SJSA1 (cell line): Measurements from ENCODE around the gene DLST. TPM values are rescaled to one million over a fixed set of nuclear protein-coding genes. Genes with fewer than 3 reads are reported as not detected.

Source experiments
- DNase-seq, 2 experiments: peaks; one replicate each; pipeline ENCODE4 v3.0.0-alpha.2; 2015 to 2020; ENCODE audit warnings: low spot score in 2 of 2, low read depth in 1 of 2
- H3K27ac ChIP-seq: fragments of 250-450 bp; sonication (Bioruptor Pico); 2 replicates; pipeline ENCODE4 v1.5.1; 2020; ENCODE audit warnings: mild to moderate bottlenecking, moderate library complexity
- H3K27me3 ChIP-seq: fragments of 250-450 bp; sonication (Bioruptor Pico); replicated peaks from 2 replicates; pipeline ENCODE4 v1.5.1; 2020; ENCODE audit warnings: mild to moderate bottlenecking, moderate library complexity
- H3K36me3 ChIP-seq: fragments of 250-450 bp; sonication (Bioruptor Pico); 2 replicates; pipeline ENCODE4 v1.5.1; 2020; ENCODE audit warnings: mild to moderate bottlenecking
- H3K4me1 ChIP-seq: fragments of 250-450 bp; sonication (Bioruptor Pico); replicated peaks from 2 replicates; pipeline ENCODE4 v1.6.1; 2021; ENCODE audit warnings: mild to moderate bottlenecking
- H3K4me3 ChIP-seq: fragments of 250-450 bp; sonication (Bioruptor Pico); 2 replicates; pipeline ENCODE4 v1.5.1; 2020; ENCODE audit warnings: mild to moderate bottlenecking
- H3K9me3 ChIP-seq: fragments of 250-450 bp; sonication (Bioruptor Pico); replicated peaks from 2 replicates; pipeline ENCODE4 v1.5.1; 2020; ENCODE audit warnings: mild to moderate bottlenecking
- total RNA-seq: library from RNA; depleted of rRNA; stranded (reverse); fragments of >200 nt; shearing (Covaris generic); gene quantifications from 2 replicates; pipeline ENCODE4 v1.2.3, GENCODE V29; 2014

Gene DLST
- total RNA-seq, 1 experiment from 2014 or later: 34.9 TPM

- Histone ChIP-seq H3K9me3 (no peaks in the 10 kb centered on the region), H3K27ac (no peak overlapping the region), H3K4me1 (peaks cover 14% of the 10 kb centered on the region), H3K27me3 (no peaks in the 10 kb centered on the region), H3K36me3 (no peaks in the 10 kb centered on the region), H3K4me3 (no peak overlapping the region)
- no peak for DNase-seq
These were observed 55.0 kb downstream of the DLST start for GRCh38 chr14:74936731-74937130.

- H3K4me3 ChIP-seq: no peak overlapping the region
- peaks cover 14% of the 10 kb centered on the region for H3K4me1 ChIP-seq
- no peaks in the 10 kb centered on the region for H3K27me3 ChIP-seq
- H3K9me3 ChIP-seq: no peaks in the 10 kb centered on the region
- no peak for DNase-seq
- no peaks in the 10 kb centered on the region for H3K36me3 ChIP-seq
- H3K27ac ChIP-seq: no peak overlapping the region
These were observed 55.5 kb downstream of the DLST start for GRCh38 chr14:74937171-74937570.

- H3K4me3 ChIP-seq: no peak overlapping the region
- H3K9me3 ChIP-seq: no peaks in the 10 kb centered on the region
- H3K27me3 ChIP-seq: no peaks in the 10 kb centered on the region
- H3K27ac ChIP-seq: no peak overlapping the region
- H3K36me3 ChIP-seq: no peaks in the 10 kb centered on the region
- no peak for DNase-seq
- H3K4me1 ChIP-seq: peaks cover 14% of the 10 kb centered on the region
These were observed 57.1 kb downstream of the DLST start for GRCh38 chr14:74938531-74939495.

- no peak overlapping the region for H3K27ac ChIP-seq
- no peaks in the 10 kb centered on the region for H3K36me3 ChIP-seq
These were observed 59.3 kb downstream of the DLST start for GRCh38 chr14:74940956-74941565.

GRCh38 chr14:74941676-74942097 is 60.0 kb downstream of the DLST start:
- Histone ChIP-seq H3K36me3 (no peaks in the 10 kb centered on the region), H3K27ac (no peak overlapping the region), H3K4me3 (no peak overlapping the region), H3K27me3 (no peaks in the 10 kb centered on the region), H3K4me1 (peaks cover 11% of the 10 kb centered on the region), H3K9me3 (no peaks in the 10 kb centered on the region)
- DNase-seq: no peak

More at GRCh38 chr14:74940956-74941565, 59.3 kb downstream of the DLST start:
- Histone ChIP-seq H3K9me3 (no peaks in the 10 kb centered on the region), H3K27me3 (no peaks in the 10 kb centered on the region), H3K4me3 (no peak overlapping the region), H3K4me1 (peaks cover 11% of the 10 kb centered on the region)
- DNase-seq: no peak

GRCh38 chr14:74942181-74942580 is 60.5 kb downstream of the DLST start:
- no peak overlapping the region for H3K27ac ChIP-seq
- no peak for DNase-seq
- no peaks in the 10 kb centered on the region for H3K36me3 ChIP-seq
- H3K9me3 ChIP-seq: no peaks in the 10 kb centered on the region
- H3K4me1 ChIP-seq: peaks cover 11% of the 10 kb centered on the region
- H3K27me3 ChIP-seq: no peaks in the 10 kb centered on the region
- no peak overlapping the region for H3K4me3 ChIP-seq

GRCh38 chr14:74942608-74943007 is 60.9 kb downstream of the DLST start:
- Histone ChIP-seq H3K4me3 (no peak overlapping the region), H3K27ac (no peak overlapping the region), H3K36me3 (no peaks in the 10 kb centered on the region), H3K27me3 (no peaks in the 10 kb centered on the region), H3K9me3 (no peaks in the 10 kb centered on the region), H3K4me1 (peaks cover 11% of the 10 kb centered on the region)
- no peak for DNase-seq

- Histone ChIP-seq H3K4me1 (peaks cover 2% of the 10 kb centered on the region), H3K4me3 (no peak overlapping the region), H3K9me3 (no peaks in the 10 kb centered on the region), H3K27me3 (no peaks in the 10 kb centered on the region), H3K36me3 (no peaks in the 10 kb centered on the region), H3K27ac (no peak overlapping the region)
- peak in 1 of 2 experiments; percentile 14 for DNase-seq
These were observed 63.6 kb downstream of the DLST start for GRCh38 chr14:74945261-74945851.

- Histone ChIP-seq H3K4me1 (no peaks in the 10 kb centered on the region), H3K27ac (no peak overlapping the region), H3K36me3 (no peaks in the 10 kb centered on the region), H3K9me3 (no peaks in the 10 kb centered on the region), H3K4me3 (no peak overlapping the region), H3K27me3 (no peaks in the 10 kb centered on the region)
- peak; percentile 45 to 74 for DNase-seq
These were observed 64.3 kb downstream of the DLST start for GRCh38 chr14:74945852-74946658.

- H3K27me3 ChIP-seq: no peaks in the 10 kb centered on the region
- no peaks in the 10 kb centered on the region for H3K4me1 ChIP-seq
- H3K27ac ChIP-seq: no peak overlapping the region
- no peak overlapping the region for H3K4me3 ChIP-seq
- no peaks in the 10 kb centered on the region for H3K9me3 ChIP-seq
- DNase-seq: no peak
- no peaks in the 10 kb centered on the region for H3K36me3 ChIP-seq
These were observed 65.1 kb downstream of the DLST start for GRCh38 chr14:74946659-74947281.

- Histone ChIP-seq H3K27ac (no peak overlapping the region), H3K27me3 (no peaks in the 10 kb centered on the region), H3K4me3 (no peak overlapping the region), H3K4me1 (no peaks in the 10 kb centered on the region), H3K36me3 (no peaks in the 10 kb centered on the region), H3K9me3 (no peaks in the 10 kb centered on the region)
- no peak for DNase-seq
These were observed 65.9 kb downstream of the DLST start for GRCh38 chr14:74947353-74948227.
